OCI-LY7 (cell line): ENCODE data around the gene CXCL8. TPM values are rescaled to one million over a fixed set of nuclear protein-coding genes. Genes with fewer than 3 reads are reported as not detected.

Source experiments
- BruUV-seq: library from RNA; stranded (reverse); fragments of 400-500 nt; replicated peaks from 2 replicates; lab custom pipeline; 2021; lab: Mats Ljungman, UMichigan
- CTCF ChIA-PET: fragments of 300-600 bp; sonication (Branson Sonifier 250); formaldehyde crosslinking; loops from one replicate; lab custom pipeline; 2022; ENCODE audit warnings: antibody characterized with exemption; ENCODE audit not compliant: unreplicated experiment; lab: Charles Lee
- POLR2A ChIA-PET: fragments of 300-600 bp; sonication (Branson Sonifier 250); formaldehyde crosslinking; loops from one replicate; lab custom pipeline; 2022; ENCODE audit warnings: antibody characterized with exemption; lab: Charles Lee
- DNase-seq: peaks from one replicate; pipeline ENCODE4 v3.0.0-alpha.2; 2015; ENCODE audit warnings: low spot score
- H2AFZ ChIP-seq: fragments of 200-600 bp; sonication (generic), shearing (Covaris generic); 2 replicates; pipeline ENCODE4 v1.6.1; 2014; ENCODE audit warnings: mild to moderate bottlenecking, antibody characterized with exemption, low read length, moderate library complexity
- H3K27ac ChIP-seq: fragments of 200-600 bp; sonication (generic); 2 replicates; pipeline ENCODE4 v1.5.1; 2014; ENCODE audit warnings: mixed run types, low read depth, mild to moderate bottlenecking, moderate library complexity, low read length, inconsistent platforms; ENCODE audit not compliant: poor library complexity, severe bottlenecking
- H3K36me3 ChIP-seq: fragments of 200-600 bp; sonication (generic); 2 replicates; pipeline ENCODE4 v1.6.1; 2014; ENCODE audit warnings: mild to moderate bottlenecking, antibody characterized with exemption, low read length, moderate library complexity, mixed read lengths; ENCODE audit not compliant: insufficient read depth
- H3K4me1 ChIP-seq: fragments of 200-600 bp; sonication (generic); 2 replicates; pipeline ENCODE4 v1.5.1; 2014; ENCODE audit warnings: mild to moderate bottlenecking, low read length; ENCODE audit not compliant: insufficient read depth, poor library complexity, severe bottlenecking
- H3K4me2 ChIP-seq: fragments of 200-600 bp; sonication (generic); 2 replicates; pipeline ENCODE4 v1.6.1; 2014; ENCODE audit warnings: mild to moderate bottlenecking, low read length
- H3K4me3 ChIP-seq: fragments of 200-600 bp; sonication (generic); 2 replicates; pipeline ENCODE4 v1.5.1; 2014; ENCODE audit warnings: mild to moderate bottlenecking, low read depth, low read length; ENCODE audit not compliant: poor library complexity, severe bottlenecking
- H3K79me2 ChIP-seq: fragments of 200-600 bp; sonication (generic); 2 replicates; pipeline ENCODE4 v1.6.1; 2016; ENCODE audit warnings: low read depth, mild to moderate bottlenecking, low read length, moderate library complexity, mixed read lengths; ENCODE audit not compliant: insufficient read depth
- H3K9me2 ChIP-seq: fragments of 200-600 bp; sonication (generic); 2 replicates; pipeline ENCODE4 v1.6.1; 2016; ENCODE audit warnings: mild to moderate bottlenecking, low read length, mixed read lengths; ENCODE audit not compliant: insufficient read depth
- H3K9me3 ChIP-seq: fragments of 200-600 bp; sonication (generic); 2 replicates; pipeline ENCODE4 v1.6.1; 2014; ENCODE audit warnings: mild to moderate bottlenecking, mixed run types, low read length, mixed read lengths
- H4K20me1 ChIP-seq: fragments of 200-600 bp; sonication (generic); 2 replicates; pipeline ENCODE4 v1.6.1; 2014; ENCODE audit warnings: mild to moderate bottlenecking, antibody characterized with exemption, low read length, moderate library complexity, mixed read lengths; ENCODE audit not compliant: insufficient read depth
- EZH2phosphoT487 ChIP-seq: fragments of 200-600 bp; sonication (generic); IDR thresholded peaks from 2 replicates; pipeline ENCODE4 v1.6.1; 2018; ENCODE audit warnings: low read depth, borderline replicate concordance, mild to moderate bottlenecking, mixed run types, antibody characterized with exemption, low read length, moderate library complexity, mixed read lengths
- intact Hi-C: fragments of 100-400 bp; cut with micrococcal nuclease; formaldehyde crosslinking; loops from one replicate; pipeline ENCODE4 v1.10.0; 2022; ENCODE audit not compliant: unreplicated experiment
- total RNA-seq, 2 experiments: library from RNA; depleted of rRNA in 1 of 2; stranded (reverse); fragments of >200 nt in 1 of 2; shearing (Covaris generic) in 1 of 2; gene quantifications; 2 replicates each; pipeline ENCODE4 v1.2.3, GENCODE V29; 2014 to 2022
- TF ChIP-seq, protein P1 (sequence below): fragments of 200-600 bp; sonication (generic); conservative IDR thresholded peaks from 2 replicates; pipeline ENCODE4 v1.5.1; 2014; ENCODE audit warnings: mild to moderate bottlenecking, antibody characterized with exemption, low read length, moderate library complexity, mixed read lengths

Gene CXCL8
- total RNA-seq, 2 experiments from 2014 or later, result not detected

DNA sequence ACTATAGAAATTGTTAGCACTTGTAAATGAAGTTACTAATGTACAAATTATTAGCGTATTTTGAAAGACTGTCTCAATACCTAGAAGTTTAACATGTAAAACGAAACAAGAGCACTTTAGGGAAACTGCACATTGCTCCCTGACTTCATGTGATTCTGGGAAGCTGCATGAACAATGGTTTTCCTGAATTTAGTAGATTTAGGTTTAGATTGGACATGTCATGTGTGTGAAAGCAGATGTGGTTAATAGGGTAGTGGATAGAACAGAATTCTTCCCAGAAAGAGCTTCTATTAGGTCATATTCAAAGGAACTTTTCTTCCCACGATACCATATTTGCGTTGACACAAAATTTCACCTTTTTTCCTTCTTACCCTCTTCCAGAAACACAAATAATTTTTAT lies 14.9 kb upstream of the CXCL8 start:
- no peaks in the 10 kb centered on the region for H3K79me2 ChIP-seq
- no TSS peak for BruUV-seq
- no peak overlapping the region for H3K27ac ChIP-seq
- H2AFZ ChIP-seq, result no peak overlapping the region
- no peak for DNase-seq
- no peak overlapping the region for H3K4me2 ChIP-seq
- H3K9me3 ChIP-seq, result no peaks in the 10 kb centered on the region
- intact Hi-C loops, result loop anchor here (5.0 kb wide), 1 partner anchor 407 kb away; no protein-coding TSS in a partner anchor
- no peaks in the 10 kb centered on the region for H3K9me2 ChIP-seq
- H3K4me1 ChIP-seq, result no peaks in the 10 kb centered on the region
- POLR2A ChIA-PET, result no interaction called here
- H3K36me3 ChIP-seq, result no peaks in the 10 kb centered on the region
- no peak overlapping the region for H3K4me3 ChIP-seq
- CTCF ChIA-PET, result no interaction called here
- TF ChIP-seq, protein P1, sequence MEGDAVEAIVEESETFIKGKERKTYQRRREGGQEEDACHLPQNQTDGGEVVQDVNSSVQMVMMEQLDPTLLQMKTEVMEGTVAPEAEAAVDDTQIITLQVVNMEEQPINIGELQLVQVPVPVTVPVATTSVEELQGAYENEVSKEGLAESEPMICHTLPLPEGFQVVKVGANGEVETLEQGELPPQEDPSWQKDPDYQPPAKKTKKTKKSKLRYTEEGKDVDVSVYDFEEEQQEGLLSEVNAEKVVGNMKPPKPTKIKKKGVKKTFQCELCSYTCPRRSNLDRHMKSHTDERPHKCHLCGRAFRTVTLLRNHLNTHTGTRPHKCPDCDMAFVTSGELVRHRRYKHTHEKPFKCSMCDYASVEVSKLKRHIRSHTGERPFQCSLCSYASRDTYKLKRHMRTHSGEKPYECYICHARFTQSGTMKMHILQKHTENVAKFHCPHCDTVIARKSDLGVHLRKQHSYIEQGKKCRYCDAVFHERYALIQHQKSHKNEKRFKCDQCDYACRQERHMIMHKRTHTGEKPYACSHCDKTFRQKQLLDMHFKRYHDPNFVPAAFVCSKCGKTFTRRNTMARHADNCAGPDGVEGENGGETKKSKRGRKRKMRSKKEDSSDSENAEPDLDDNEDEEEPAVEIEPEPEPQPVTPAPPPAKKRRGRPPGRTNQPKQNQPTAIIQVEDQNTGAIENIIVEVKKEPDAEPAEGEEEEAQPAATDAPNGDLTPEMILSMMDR, result no peak
- TF ChIP-seq EZH2phosphoT487, result no peak
- no peaks in the 10 kb centered on the region for H4K20me1 ChIP-seq

GRCh38 chr4:73725985-73726384 lies 14.4 kb upstream of the CXCL8 start:
- Histone ChIP-seq H3K36me3 (no peaks in the 10 kb centered on the region), H3K4me1 (no peaks in the 10 kb centered on the region), H2AFZ (no peak overlapping the region), H3K79me2 (no peaks in the 10 kb centered on the region), H3K9me2 (no peaks in the 10 kb centered on the region), H3K4me2 (no peak overlapping the region), H3K4me3 (no peak overlapping the region), H4K20me1 (no peaks in the 10 kb centered on the region), H3K9me3 (no peaks in the 10 kb centered on the region), H3K27ac (no peak overlapping the region)
- intact Hi-C loops, result loop anchor here (5.0 kb wide), 1 partner anchor 406 kb away; no protein-coding TSS in a partner anchor
- ChIA-PET POLR2A (interaction anchor here (0.5 kb wide), 1 partner anchor 72 kb away, joined by 5 read pairs; no protein-coding TSS in a partner anchor), CTCF (no interaction called here)
- BruUV-seq, result no TSS peak
- TF ChIP-seq EZH2phosphoT487, result no peak
- TF ChIP-seq, protein P1, result no peak
- no peak for DNase-seq

DNA sequence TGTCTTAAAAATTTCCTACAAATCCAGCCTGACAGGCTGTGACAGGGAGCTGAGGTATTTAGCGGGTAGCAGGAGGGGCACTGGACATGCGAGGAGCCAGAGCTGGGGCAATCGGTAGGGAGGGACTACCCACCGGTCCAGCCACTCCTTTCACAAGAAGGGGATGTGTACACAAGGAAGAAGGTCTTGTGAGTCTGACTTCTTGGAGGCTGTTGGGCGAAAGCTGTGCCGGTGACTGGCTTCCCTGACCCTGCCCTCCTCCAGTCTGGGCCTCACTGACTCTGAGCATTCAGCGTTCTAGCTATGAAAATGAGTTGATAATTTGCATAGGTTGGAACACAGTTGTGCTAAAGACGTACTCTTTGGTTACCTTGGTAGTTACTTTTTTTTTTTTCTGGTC lies 12.7 kb upstream of the CXCL8 start:
- no TSS peak for BruUV-seq
- H4K20me1 ChIP-seq, result no peaks in the 10 kb centered on the region
- H3K79me2 ChIP-seq, result no peaks in the 10 kb centered on the region
- POLR2A ChIA-PET, result interaction anchor here (0.6 to 0.7 kb wide), 2 partner anchors 206 to 1011 kb away, joined by 3 to 4 read pairs; no protein-coding TSS in a partner anchor
- no peak overlapping the region for H2AFZ ChIP-seq
- no peak overlapping the region for H3K4me2 ChIP-seq
- intact Hi-C loops, result loop anchor here (5.0 kb wide), 1 partner anchor 405 kb away; no protein-coding TSS in a partner anchor
- no peak overlapping the region for H3K4me3 ChIP-seq
- CTCF ChIA-PET, result no interaction called here
- TF ChIP-seq EZH2phosphoT487, result no peak
- TF ChIP-seq, protein P1, result no peak
- H3K36me3 ChIP-seq, result no peaks in the 10 kb centered on the region
- H3K27ac ChIP-seq, result no peak overlapping the region
- no peaks in the 10 kb centered on the region for H3K9me3 ChIP-seq
- no peaks in the 10 kb centered on the region for H3K4me1 ChIP-seq
- no peaks in the 10 kb centered on the region for H3K9me2 ChIP-seq
- DNase-seq, result no peak
